Measurements from ENCODE around the gene ALAS2.
"Not testable (repeated sequence)": the region's sequence is repeated elsewhere in the genome, so short reads cannot be mapped to it uniquely, and the experiment has no call there.

Gene ALAS2

GRCh38 chrX:55030271-55031205 is at the start of gene ALAS2:
ALAS2 (minus strand) TSS chrX:55030977; CDS start chrX:55026000, 4,977 bp downstream.
- DNase-seq (ENCODE audit: insufficient read length, low spot score) = no peak
- no peak for TF ChIP-seq CTCF (IDR thresholded peaks at IDR 0.05; ENCODE audit: insufficient read depth, missing control alignments)
- FAIRE-seq = no peak

GRCh38 chrX:55074851-55075467 is 44.2 kb upstream of the ALAS2 start, which contains the start of gene PAGE2B:
PAGE2B (plus strand) TSS chrX:55075030; CDS start chrX:55076042, 1,012 bp downstream.
- no peak for FAIRE-seq
- no peak for DNase-seq (ENCODE audit: insufficient read length, low spot score)
- no peak for TF ChIP-seq CTCF (IDR thresholded peaks at IDR 0.05; ENCODE audit: insufficient read depth, missing control alignments)

GRCh38 chrX:55072286-55072685 is 41.5 kb upstream of the ALAS2 start:
- DNase-seq (ENCODE audit: insufficient read length, low spot score) (no peak), FAIRE-seq (no peak)
- TF ChIP-seq CTCF (IDR thresholded peaks at IDR 0.05; ENCODE audit: insufficient read depth, missing control alignments) = no peak

GRCh38 chrX:55067180-55067579 is 36.4 kb upstream of the ALAS2 start:
- not testable (repeated sequence) for DNase-seq (ENCODE audit: insufficient read length, low spot score); FAIRE-seq

- DNase-seq (ENCODE audit: insufficient read length, low spot score) (no peak), FAIRE-seq (no peak)
- TF ChIP-seq CTCF (IDR thresholded peaks at IDR 0.05; ENCODE audit: insufficient read depth, missing control alignments) = peak; percentile 68
Observed at GRCh38 chrX:55057675-55058249, 27.0 kb upstream of the ALAS2 start.

- TF ChIP-seq CTCF (IDR thresholded peaks at IDR 0.05; ENCODE audit: insufficient read depth, missing control alignments) = no peak
- DNase-seq (ENCODE audit: insufficient read length, low spot score) = no peak
- FAIRE-seq = no peak
Observed at GRCh38 chrX:55056820-55057674, 26.3 kb upstream of the ALAS2 start.

- FAIRE-seq; DNase-seq (ENCODE audit: insufficient read length, low spot score): not testable (repeated sequence)
Observed at GRCh38 chrX:55050599-55050998, 19.8 kb upstream of the ALAS2 start.

All from D721Med (cell line).